ENCODE results near the gene DOCK11. TPM values are rescaled to one million over a fixed set of nuclear protein-coding genes. Genes with fewer than 3 reads are reported as not detected.
"Not testable (repeated sequence)": the region's sequence is repeated elsewhere in the genome, so short reads cannot be mapped to it uniquely, and the experiment has no call there.

Gene DOCK11
- total and polyA plus RNA-seq, 2 donors (not counting 1 experiment from before 2014, with no cell fraction given): 40.1 to 85.3 TPM

DNA sequence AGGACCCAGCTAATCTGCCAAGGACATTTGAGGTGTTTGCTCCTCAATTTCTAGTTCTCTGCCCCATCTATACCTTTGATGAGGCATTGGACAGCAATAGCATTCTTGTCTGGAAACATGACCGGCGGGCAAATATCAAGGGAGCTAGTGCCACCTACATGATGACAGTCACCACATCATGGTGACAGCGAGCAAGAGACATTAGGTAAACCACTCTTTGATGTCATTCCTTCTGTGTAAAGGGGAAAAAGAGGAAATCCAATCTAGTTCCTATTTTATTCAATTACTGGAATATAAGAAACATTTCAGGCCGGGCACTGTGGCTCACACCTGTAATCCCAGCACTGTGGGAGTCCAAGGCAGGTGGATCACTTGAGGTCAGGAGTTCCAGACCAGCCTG lies 211.1 kb downstream of the DOCK11 start:
- no peak overlapping the region for H3K4me3 ChIP-seq (replicated peaks in 1 of 4; ENCODE audit: control extremely low read depth in 1 of 4, insufficient read depth in 1 of 4, low read depth in 3 of 4, low read length in 4 of 4)
- H3K27ac ChIP-seq (ENCODE audit: insufficient read depth, low read length): no peak overlapping the region
- no peaks in the 10 kb centered on the region for H3K79me2 ChIP-seq (ENCODE audit: control insufficient read depth, insufficient read depth, low read length)
- no peak overlapping the region for H3K4me2 ChIP-seq (ENCODE audit: extremely low read depth, insufficient read depth, low read length)
- no peak overlapping the region for H3K9ac ChIP-seq (ENCODE audit: insufficient read depth, low read length)
- H4K20me1 ChIP-seq (ENCODE audit: control insufficient read depth, extremely low read depth, insufficient read depth, low read length): no peaks in the 10 kb centered on the region
- H3K27me3 ChIP-seq (ENCODE audit: control insufficient read depth, insufficient read depth, low read length): no peaks in the 10 kb centered on the region
- no peaks in the 10 kb centered on the region for H3K4me1 ChIP-seq (ENCODE audit: control insufficient read depth, extremely low read depth, insufficient read depth, low read length)
- DNase-seq (ENCODE audit: low read depth in 2 of 2): no peak
- no peaks in the 10 kb centered on the region for H3K9me3 ChIP-seq (ENCODE audit: control insufficient read depth, insufficient read depth, low read depth, low read length)
- no peaks in the 10 kb centered on the region for H3K36me3 ChIP-seq (ENCODE audit: control insufficient read depth, insufficient read depth, low read length)
- TF ChIP-seq EZH2 (IDR thresholded peaks at IDR 0.05; ENCODE audit: low read length, missing control alignments): no peak
- no peak for TF ChIP-seq CTCF (conservative IDR thresholded peaks at IDR 0.05 in 1 of 2, IDR thresholded peaks at IDR 0.05 in 1 of 2; ENCODE audit: low read depth in 1 of 2, low read length in 2 of 2)
- H2AFZ ChIP-seq (ENCODE audit: low read length): no peak overlapping the region

DNA sequence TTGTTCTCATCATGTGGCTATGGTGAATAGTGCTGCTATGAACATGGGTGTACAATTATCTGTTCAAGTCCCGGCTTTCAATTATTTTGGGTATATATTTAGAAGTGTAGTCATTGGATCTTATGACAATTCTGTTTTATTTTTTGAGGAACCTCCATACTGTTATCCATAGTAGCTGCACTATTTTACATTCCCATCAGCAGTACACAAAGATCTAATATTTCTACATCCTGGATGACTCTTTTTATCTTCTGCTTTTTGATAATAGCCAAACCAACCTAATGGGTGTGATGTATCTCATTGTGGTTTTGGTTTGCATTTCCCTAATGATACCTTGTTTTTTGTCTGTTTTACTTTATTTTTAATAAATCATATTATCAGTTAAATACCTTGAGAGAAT lies 218.9 kb downstream of the DOCK11 start:
- DNase-seq (ENCODE audit: low read depth in 2 of 2): no peak
- Histone ChIP-seq H3K4me3 (replicated peaks in 1 of 4; ENCODE audit: control extremely low read depth in 1 of 4, insufficient read depth in 1 of 4, low read depth in 3 of 4, low read length in 4 of 4) (no peak overlapping the region), H3K4me2 (ENCODE audit: extremely low read depth, insufficient read depth, low read length) (no peak overlapping the region), H2AFZ (ENCODE audit: low read length) (no peak overlapping the region), H3K9ac (ENCODE audit: insufficient read depth, low read length) (no peak overlapping the region), H3K27ac (ENCODE audit: insufficient read depth, low read length) (no peak overlapping the region), H4K20me1 (ENCODE audit: control insufficient read depth, extremely low read depth, insufficient read depth, low read length) (no peaks in the 10 kb centered on the region), H3K79me2 (ENCODE audit: control insufficient read depth, insufficient read depth, low read length) (no peaks in the 10 kb centered on the region), H3K4me1 (ENCODE audit: control insufficient read depth, extremely low read depth, insufficient read depth, low read length) (no peaks in the 10 kb centered on the region), H3K27me3 (ENCODE audit: control insufficient read depth, insufficient read depth, low read length) (no peaks in the 10 kb centered on the region), H3K36me3 (ENCODE audit: control insufficient read depth, insufficient read depth, low read length) (no peaks in the 10 kb centered on the region), H3K9me3 (ENCODE audit: control insufficient read depth, insufficient read depth, low read depth, low read length) (no peaks in the 10 kb centered on the region)
- TF ChIP-seq CTCF (conservative IDR thresholded peaks at IDR 0.05 in 1 of 2, IDR thresholded peaks at IDR 0.05 in 1 of 2; ENCODE audit: low read depth in 1 of 2, low read length in 2 of 2) (no peak), EZH2 (IDR thresholded peaks at IDR 0.05; ENCODE audit: low read length, missing control alignments) (no peak)

DNA sequence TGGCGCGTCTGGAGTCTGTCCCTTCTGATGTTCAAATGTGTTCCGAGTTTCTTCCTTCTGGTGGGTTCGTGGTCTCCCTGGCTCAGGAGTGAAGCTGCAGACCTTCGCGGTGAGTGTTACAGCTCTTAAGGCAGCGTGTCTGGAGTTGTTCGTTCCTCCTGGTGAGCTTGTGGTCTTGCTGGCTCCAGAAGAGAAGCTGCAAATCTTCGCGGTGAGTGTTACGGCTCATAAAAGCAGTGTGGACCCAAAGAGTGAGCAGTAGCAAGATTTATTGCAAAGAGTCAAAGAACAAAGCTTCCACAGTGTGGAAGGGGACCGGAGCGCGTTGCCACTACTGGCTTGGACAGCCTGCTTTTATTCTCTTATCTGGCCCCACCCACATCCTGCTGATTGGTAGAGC lies 220.3 kb downstream of the DOCK11 start:
- not testable (repeated sequence) for H3K27ac ChIP-seq (ENCODE audit: insufficient read depth, low read length); H4K20me1 ChIP-seq (ENCODE audit: control insufficient read depth, extremely low read depth, insufficient read depth, low read length); H3K79me2 ChIP-seq (ENCODE audit: control insufficient read depth, insufficient read depth, low read length); H2AFZ ChIP-seq (ENCODE audit: low read length); H3K9me3 ChIP-seq (ENCODE audit: control insufficient read depth, insufficient read depth, low read depth, low read length); DNase-seq (ENCODE audit: low read depth in 2 of 2); H3K27me3 ChIP-seq (ENCODE audit: control insufficient read depth, insufficient read depth, low read length); H3K4me1 ChIP-seq (ENCODE audit: control insufficient read depth, extremely low read depth, insufficient read depth, low read length); H3K9ac ChIP-seq (ENCODE audit: insufficient read depth, low read length); H3K4me2 ChIP-seq (ENCODE audit: extremely low read depth, insufficient read depth, low read length); H3K36me3 ChIP-seq (ENCODE audit: control insufficient read depth, insufficient read depth, low read length); H3K4me3 ChIP-seq (replicated peaks in 1 of 4; ENCODE audit: control extremely low read depth in 1 of 4, insufficient read depth in 1 of 4, low read depth in 3 of 4, low read length in 4 of 4)

DNA sequence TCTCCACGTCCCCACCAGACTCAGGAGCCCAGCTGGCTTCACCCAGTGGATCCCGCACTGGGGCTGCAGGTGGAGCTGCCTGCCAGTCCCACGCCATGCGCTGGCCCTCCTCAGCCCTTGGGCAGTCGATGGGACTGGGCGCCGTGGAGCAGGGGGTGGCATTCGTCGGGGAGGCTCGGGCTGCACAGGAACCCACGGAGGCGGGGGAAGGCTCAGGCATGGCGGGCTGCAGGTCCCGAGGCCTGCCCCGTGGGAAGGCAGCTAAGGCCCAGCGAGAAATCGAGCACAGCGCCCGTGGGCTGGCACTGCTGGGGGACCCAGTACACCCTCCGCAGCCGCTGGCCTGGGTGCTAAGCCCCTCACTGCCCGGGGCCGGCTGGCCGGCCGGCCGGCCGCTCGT lies 221.2 kb downstream of the DOCK11 start:
- not testable (repeated sequence) for H3K36me3 ChIP-seq (ENCODE audit: control insufficient read depth, insufficient read depth, low read length); H3K27me3 ChIP-seq (ENCODE audit: control insufficient read depth, insufficient read depth, low read length); H4K20me1 ChIP-seq (ENCODE audit: control insufficient read depth, extremely low read depth, insufficient read depth, low read length); H3K4me1 ChIP-seq (ENCODE audit: control insufficient read depth, extremely low read depth, insufficient read depth, low read length); H3K79me2 ChIP-seq (ENCODE audit: control insufficient read depth, insufficient read depth, low read length); H3K9ac ChIP-seq (ENCODE audit: insufficient read depth, low read length); H2AFZ ChIP-seq (ENCODE audit: low read length); H3K4me3 ChIP-seq (replicated peaks in 1 of 4; ENCODE audit: control extremely low read depth in 1 of 4, insufficient read depth in 1 of 4, low read depth in 3 of 4, low read length in 4 of 4); H3K9me3 ChIP-seq (ENCODE audit: control insufficient read depth, insufficient read depth, low read depth, low read length); H3K4me2 ChIP-seq (ENCODE audit: extremely low read depth, insufficient read depth, low read length); DNase-seq (ENCODE audit: low read depth in 2 of 2); H3K27ac ChIP-seq (ENCODE audit: insufficient read depth, low read length)

All from fibroblast of lung (primary cell).